Liver (tissue), 10 donors: ENCODE results near the gene SLC25A38. TPM values are rescaled to one million over a fixed set of nuclear protein-coding genes. Genes with fewer than 3 reads are reported as not detected.

Experiments
- DNase-seq: peaks from one replicate; pipeline ENCODE4 v3.0.0-alpha.2; 2017; ENCODE audit warnings: low spot score
- H3K27ac ChIP-seq, 2 donors: one replicate each; pipeline ENCODE4 v1.7.0; 2013; ENCODE audit warnings: inconsistent platforms in 2 of 2, low read length in 2 of 2, control low read depth in 1 of 2, low read depth in 1 of 2, mild to moderate bottlenecking in 1 of 2
- H3K27me3 ChIP-seq, 4 donors: one replicate each; pipeline versions ENCODE4 v1.6.1 to v1.7.0; 2013; ENCODE audit warnings: low read length in 3 of 4, inconsistent platforms in 1 of 4, mild to moderate bottlenecking in 1 of 4, moderate library complexity in 1 of 4; ENCODE audit not compliant: control insufficient read depth in 4 of 4, insufficient read depth in 4 of 4
- H3K36me3 ChIP-seq, 4 donors: one replicate each; pipeline versions ENCODE4 v1.6.1 to v1.7.0; 2013; ENCODE audit warnings: low read length in 3 of 4, mild to moderate bottlenecking in 3 of 4, low read depth in 1 of 4, moderate library complexity in 1 of 4; ENCODE audit not compliant: control insufficient read depth in 4 of 4, insufficient read depth in 3 of 4
- H3K4me1 ChIP-seq, 4 donors: one replicate each; pipeline versions ENCODE4 v1.6.1 to v1.7.0; 2013; ENCODE audit warnings: low read length in 3 of 4, mild to moderate bottlenecking in 3 of 4, moderate library complexity in 1 of 4; ENCODE audit not compliant: control insufficient read depth in 4 of 4, insufficient read depth in 4 of 4
- H3K4me3 ChIP-seq, 3 donors: one replicate each; pipeline versions ENCODE4 v1.6.1 to v1.7.0; 2013; ENCODE audit warnings: low read length in 3 of 3, control low read depth in 1 of 3, low read depth in 1 of 3, mild to moderate bottlenecking in 1 of 3
- H3K9ac ChIP-seq, 2 donors: one replicate each; pipeline ENCODE4 v1.7.0; 2013; ENCODE audit warnings: low read length in 2 of 2, mild to moderate bottlenecking in 2 of 2, moderate library complexity in 2 of 2, control low read depth in 1 of 2, low read depth in 1 of 2
- H3K9me3 ChIP-seq, 4 donors: one replicate each; pipeline versions ENCODE4 v1.6.1 to v1.7.0; 2013; ENCODE audit warnings: low read length in 3 of 4; ENCODE audit not compliant: control insufficient read depth in 4 of 4
- CTCF ChIP-seq: fragments of 150-350 bp; IDR thresholded peaks from 2 replicates; pipeline ENCODE4 v1.5.1; 2017; ENCODE audit warnings: improper control_type of control experiment, low read depth, low read length; ENCODE audit not compliant: missing input control
- EGR1 ChIP-seq, 2 donors: IDR thresholded peaks; 2 replicates each; pipeline ENCODE4 v1.6.1; 2016 to 2018; ENCODE audit warnings: antibody characterized with exemption in 2 of 2, low read depth in 2 of 2
- FOXA1 ChIP-seq: IDR thresholded peaks from 2 replicates; pipeline ENCODE4 v1.6.1; 2016; ENCODE audit warnings: antibody characterized with exemption
- FOXA2 ChIP-seq: IDR thresholded peaks from 2 replicates; pipeline ENCODE4 v1.6.1; 2016; ENCODE audit warnings: antibody characterized with exemption
- GABPA ChIP-seq, 2 donors: IDR thresholded peaks in 1 of 2; conservative IDR thresholded peaks in 1 of 2; 2 replicates each; pipeline ENCODE4 v1.6.1; 2016; ENCODE audit warnings: antibody characterized with exemption in 2 of 2, mild to moderate bottlenecking in 1 of 2, moderate library complexity in 1 of 2
- HNF4A ChIP-seq, 2 donors: conservative IDR thresholded peaks; 2 replicates each; pipeline ENCODE4 v1.6.1; 2016; ENCODE audit warnings: antibody characterized with exemption in 2 of 2, mild to moderate bottlenecking in 2 of 2
- HNF4G ChIP-seq: IDR thresholded peaks from 2 replicates; pipeline ENCODE4 v1.6.1; 2016; ENCODE audit warnings: antibody characterized with exemption
- JUND ChIP-seq, 2 donors: IDR thresholded peaks; 2 replicates each; pipeline ENCODE4 v1.6.1; 2016; ENCODE audit warnings: antibody characterized with exemption in 2 of 2
- MAX ChIP-seq: IDR thresholded peaks from 2 replicates; pipeline ENCODE4 v1.6.1; 2016; ENCODE audit warnings: antibody characterized with exemption
- NR2F2 ChIP-seq: IDR thresholded peaks from 2 replicates; pipeline ENCODE4 v1.6.1; 2016; ENCODE audit warnings: antibody characterized with exemption
- RAD21 ChIP-seq, 2 donors: IDR thresholded peaks; 2 replicates each; pipeline ENCODE4 v1.6.1; 2016; ENCODE audit warnings: antibody characterized with exemption in 2 of 2, mild to moderate bottlenecking in 2 of 2
- RXRA ChIP-seq, 2 donors: IDR thresholded peaks; 2 replicates each; pipeline ENCODE4 v1.6.1; 2017 to 2018; ENCODE audit warnings: antibody characterized with exemption in 2 of 2, mild to moderate bottlenecking in 1 of 2
- SP1 ChIP-seq: IDR thresholded peaks from 2 replicates; pipeline ENCODE4 v1.6.1; 2018; ENCODE audit warnings: antibody characterized with exemption, mild to moderate bottlenecking
- TAF1 ChIP-seq: conservative IDR thresholded peaks from 2 replicates; pipeline ENCODE4 v1.6.1; 2016; ENCODE audit warnings: antibody characterized with exemption, mild to moderate bottlenecking
- YY1 ChIP-seq: IDR thresholded peaks from 2 replicates; pipeline ENCODE4 v1.6.1; 2016; ENCODE audit warnings: antibody characterized with exemption, mild to moderate bottlenecking
- ZBTB33 ChIP-seq: IDR thresholded peaks from 2 replicates; pipeline ENCODE4 v1.6.1; 2016; ENCODE audit warnings: antibody characterized with exemption
- WGBS: extraction: QIAGEN DNeasy Blood & Tissue Kit; methylation state at CpG from one replicate; pipeline ENCODE4 v1.1.7; 2013; 5-methylcytosine and 5-hydroxymethylcytosine counted together
- polyA plus RNA-seq, 2 donors: library from polyadenylated mRNA; stranded (reverse) in 1 of 2; unstranded in 1 of 2; fragments of 200-250 nt in 1 of 2; fragments of >200 nt in 1 of 2; fragmentation: Nextera tagmentation in 1 of 2; extraction: Ambion mirVana in 1 of 2; gene quantifications; one replicate each; pipeline versions ENCODE4 v1.2.1 to v1.2.3, GENCODE V29; 2013 to 2015
- small RNA-seq: library from RNA; depleted of rRNA; stranded (forward); fragments of <200 nt; gene quantifications from one replicate; pipeline ENCODE3, GENCODE V24; 2014
- total RNA-seq, 2 donors: library from RNA; depleted of rRNA; stranded (reverse); fragments of >200 nt; gene quantifications; one replicate each; pipeline ENCODE4 v1.2.3, GENCODE V29; 2014
- TF ChIP-seq, protein P1 (sequence below): IDR thresholded peaks from 2 replicates; pipeline ENCODE4 v1.6.1; 2016; ENCODE audit warnings: antibody characterized with exemption, mild to moderate bottlenecking
- TF ChIP-seq, protein P2 (sequence below): IDR thresholded peaks from 2 replicates; pipeline ENCODE4 v1.6.1; 2016; ENCODE audit warnings: antibody characterized with exemption
- donor health status: healthy.
- donor health status: healthy.
- donor health status: healthy.
- donor health status: healthy.
- donor health status: healthy.

SLC25A38 gene
- total and polyA plus RNA-seq, 4 donors: 19.8 to 44.4 (median 24.3) TPM

- Histone ChIP-seq H3K27ac (no peak overlapping the region), H3K9ac (no peak overlapping the region), H3K4me1 (peaks cover 0 to 2% (median 0%) of the 10 kb centered on the region in 4 donors), H3K36me3 (no peaks in the 10 kb centered on the region), H3K4me3 (no peak overlapping the region), H3K9me3 (no peaks in the 10 kb centered on the region), H3K27me3 (no peaks in the 10 kb centered on the region)
- no peak for DNase-seq
- 89% methylated on average over 2 of the region's 2 CpGs for WGBS
- TF ChIP-seq EGR1 (IDR thresholded peaks at IDR 0.05; ENCODE audit: low read depth in 2 of 2) (no peak), SP1 (no peak), FOXA1 (no peak), HNF4A (conservative IDR thresholded peaks at IDR 0.05) (no peak), NR2F2 (no peak), RAD21 (IDR thresholded peaks at IDR 0.05) (no peak), CTCF (no peak), JUND (IDR thresholded peaks at IDR 0.05) (no peak), FOXA2 (no peak), YY1 (no peak), ZBTB33 (no peak), MAX (no peak), RXRA (IDR thresholded peaks at IDR 0.05) (no peak), HNF4G (no peak), TAF1 (no peak), GABPA (IDR thresholded peaks at IDR 0.05 in 1 of 2, conservative IDR thresholded peaks at IDR 0.05 in 1 of 2) (no peak)
- TF ChIP-seq, protein P1, sequence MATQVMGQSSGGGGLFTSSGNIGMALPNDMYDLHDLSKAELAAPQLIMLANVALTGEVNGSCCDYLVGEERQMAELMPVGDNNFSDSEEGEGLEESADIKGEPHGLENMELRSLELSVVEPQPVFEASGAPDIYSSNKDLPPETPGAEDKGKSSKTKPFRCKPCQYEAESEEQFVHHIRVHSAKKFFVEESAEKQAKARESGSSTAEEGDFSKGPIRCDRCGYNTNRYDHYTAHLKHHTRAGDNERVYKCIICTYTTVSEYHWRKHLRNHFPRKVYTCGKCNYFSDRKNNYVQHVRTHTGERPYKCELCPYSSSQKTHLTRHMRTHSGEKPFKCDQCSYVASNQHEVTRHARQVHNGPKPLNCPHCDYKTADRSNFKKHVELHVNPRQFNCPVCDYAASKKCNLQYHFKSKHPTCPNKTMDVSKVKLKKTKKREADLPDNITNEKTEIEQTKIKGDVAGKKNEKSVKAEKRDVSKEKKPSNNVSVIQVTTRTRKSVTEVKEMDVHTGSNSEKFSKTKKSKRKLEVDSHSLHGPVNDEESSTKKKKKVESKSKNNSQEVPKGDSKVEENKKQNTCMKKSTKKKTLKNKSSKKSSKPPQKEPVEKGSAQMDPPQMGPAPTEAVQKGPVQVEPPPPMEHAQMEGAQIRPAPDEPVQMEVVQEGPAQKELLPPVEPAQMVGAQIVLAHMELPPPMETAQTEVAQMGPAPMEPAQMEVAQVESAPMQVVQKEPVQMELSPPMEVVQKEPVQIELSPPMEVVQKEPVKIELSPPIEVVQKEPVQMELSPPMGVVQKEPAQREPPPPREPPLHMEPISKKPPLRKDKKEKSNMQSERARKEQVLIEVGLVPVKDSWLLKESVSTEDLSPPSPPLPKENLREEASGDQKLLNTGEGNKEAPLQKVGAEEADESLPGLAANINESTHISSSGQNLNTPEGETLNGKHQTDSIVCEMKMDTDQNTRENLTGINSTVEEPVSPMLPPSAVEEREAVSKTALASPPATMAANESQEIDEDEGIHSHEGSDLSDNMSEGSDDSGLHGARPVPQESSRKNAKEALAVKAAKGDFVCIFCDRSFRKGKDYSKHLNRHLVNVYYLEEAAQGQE: no peak
- TF ChIP-seq, protein P2, sequence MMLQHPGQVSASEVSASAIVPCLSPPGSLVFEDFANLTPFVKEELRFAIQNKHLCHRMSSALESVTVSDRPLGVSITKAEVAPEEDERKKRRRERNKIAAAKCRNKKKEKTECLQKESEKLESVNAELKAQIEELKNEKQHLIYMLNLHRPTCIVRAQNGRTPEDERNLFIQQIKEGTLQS: no peak
Measured at GRCh38 chr3:39446444-39446843, 63.3 kb downstream of the SLC25A38 start.

Small RNA genes within 50 kb of the gene (small RNA-seq; reads per million reads assigned to genes)
- gene SNORA6 (not detected), gene SNORA62 (not detected)

Other genes starting within 250 kb of the SLC25A38 start
- 10 to 100 TPM in 1 of 2 donors, 1 to 10 TPM in 1; 4.7 to 19.3 TPM for gene CSRNP1, start 229.8 kb upstream of the SLC25A38 start, total RNA-seq
- gene CSRNP1, start 229.8 kb upstream of the SLC25A38 start, polyA plus RNA-seq: 10 to 100 TPM in 1 of 2 donors, 1 to 10 TPM in 1; 8.7 to 12.8 TPM
- gene XIRP1, start 190.8 kb upstream of the SLC25A38 start, total RNA-seq: not detected
- under 1 TPM in 1 of 2 donors, not detected in 1; 0.01 TPM for gene XIRP1, start 190.8 kb upstream of the SLC25A38 start, polyA plus RNA-seq
- 1 to 10 TPM in 1 of 2 donors, under 1 TPM in 1; 0.33 to 1.9 TPM for gene CX3CR1, start 103.3 kb upstream of the SLC25A38 start, total RNA-seq
- under 1 TPM; 0.44 to 0.66 TPM for gene CX3CR1, start 103.3 kb upstream of the SLC25A38 start, polyA plus RNA-seq
- not detected for gene CCR8, start 53.7 kb upstream of the SLC25A38 start, total RNA-seq
- not detected for gene CCR8, start 53.7 kb upstream of the SLC25A38 start, polyA plus RNA-seq
- 100 to 1,000 TPM; 383 to 796 TPM for gene RPSA, start 23.4 kb downstream of the SLC25A38 start, total RNA-seq
- 100 to 1,000 TPM; 200 to 504 TPM for gene RPSA, start 23.4 kb downstream of the SLC25A38 start, polyA plus RNA-seq
- not detected for gene MOBP, start 84.3 kb downstream of the SLC25A38 start, total RNA-seq
- not detected for gene MOBP, start 84.3 kb downstream of the SLC25A38 start, polyA plus RNA-seq